Measurements from ENCODE around the gene C19orf44.

DNA sequence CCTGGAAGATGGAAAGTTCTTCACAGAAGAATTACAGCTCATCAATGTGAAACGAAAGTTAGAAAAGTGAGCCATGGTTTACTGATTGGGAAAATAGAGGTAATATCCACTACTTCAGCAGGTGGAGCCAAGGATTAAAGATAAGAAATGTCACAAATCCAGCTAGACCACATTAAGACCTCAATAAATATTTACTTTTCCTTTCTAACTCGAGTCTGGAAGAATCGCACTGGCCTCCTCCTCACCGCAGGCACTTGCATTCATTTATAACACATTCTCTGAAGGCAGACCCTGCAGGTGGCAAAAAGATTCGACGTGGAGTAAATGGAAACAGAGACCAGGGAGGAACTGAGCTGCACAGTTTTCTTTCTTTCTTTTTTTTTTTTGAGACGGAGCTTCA lies 68.6 kb downstream of the C19orf44 start:
- TF ChIP-seq, protein P1, sequence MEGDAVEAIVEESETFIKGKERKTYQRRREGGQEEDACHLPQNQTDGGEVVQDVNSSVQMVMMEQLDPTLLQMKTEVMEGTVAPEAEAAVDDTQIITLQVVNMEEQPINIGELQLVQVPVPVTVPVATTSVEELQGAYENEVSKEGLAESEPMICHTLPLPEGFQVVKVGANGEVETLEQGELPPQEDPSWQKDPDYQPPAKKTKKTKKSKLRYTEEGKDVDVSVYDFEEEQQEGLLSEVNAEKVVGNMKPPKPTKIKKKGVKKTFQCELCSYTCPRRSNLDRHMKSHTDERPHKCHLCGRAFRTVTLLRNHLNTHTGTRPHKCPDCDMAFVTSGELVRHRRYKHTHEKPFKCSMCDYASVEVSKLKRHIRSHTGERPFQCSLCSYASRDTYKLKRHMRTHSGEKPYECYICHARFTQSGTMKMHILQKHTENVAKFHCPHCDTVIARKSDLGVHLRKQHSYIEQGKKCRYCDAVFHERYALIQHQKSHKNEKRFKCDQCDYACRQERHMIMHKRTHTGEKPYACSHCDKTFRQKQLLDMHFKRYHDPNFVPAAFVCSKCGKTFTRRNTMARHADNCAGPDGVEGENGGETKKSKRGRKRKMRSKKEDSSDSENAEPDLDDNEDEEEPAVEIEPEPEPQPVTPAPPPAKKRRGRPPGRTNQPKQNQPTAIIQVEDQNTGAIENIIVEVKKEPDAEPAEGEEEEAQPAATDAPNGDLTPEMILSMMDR (IDR thresholded peaks at IDR 0.05; ENCODE audit: borderline replicate concordance, extremely low read depth, low read length, poor library complexity, severe bottlenecking) = no peak
- no peak for TF ChIP-seq EZH2 (IDR thresholded peaks at IDR 0.05; ENCODE audit: borderline replicate concordance, low read depth, low read length, severe bottlenecking)

Data from DND-41 (cell line).